ENCODE data around the gene GLB1L3.

- TF ChIP-seq POLR2A (IDR thresholded peaks at IDR 0.05) (no peak), CTCF (IDR thresholded peaks at IDR 0.05) (no peak)
Measured at GRCh38 chr11:134275188-134275533, 1.0 kb upstream of the GLB1L3 start.
